ENCODE results near the gene CEP70. TPM values are rescaled to one million over a fixed set of nuclear protein-coding genes. Genes with fewer than 3 reads are reported as not detected.

Gene CEP70
- total and polyA plus RNA-seq, 10 of the 15 experiments (the other 5 are each of a cell fraction or from before 2014, with no cell fraction given): 1.4 to 9.3 (median 2.2) TPM

DNA sequence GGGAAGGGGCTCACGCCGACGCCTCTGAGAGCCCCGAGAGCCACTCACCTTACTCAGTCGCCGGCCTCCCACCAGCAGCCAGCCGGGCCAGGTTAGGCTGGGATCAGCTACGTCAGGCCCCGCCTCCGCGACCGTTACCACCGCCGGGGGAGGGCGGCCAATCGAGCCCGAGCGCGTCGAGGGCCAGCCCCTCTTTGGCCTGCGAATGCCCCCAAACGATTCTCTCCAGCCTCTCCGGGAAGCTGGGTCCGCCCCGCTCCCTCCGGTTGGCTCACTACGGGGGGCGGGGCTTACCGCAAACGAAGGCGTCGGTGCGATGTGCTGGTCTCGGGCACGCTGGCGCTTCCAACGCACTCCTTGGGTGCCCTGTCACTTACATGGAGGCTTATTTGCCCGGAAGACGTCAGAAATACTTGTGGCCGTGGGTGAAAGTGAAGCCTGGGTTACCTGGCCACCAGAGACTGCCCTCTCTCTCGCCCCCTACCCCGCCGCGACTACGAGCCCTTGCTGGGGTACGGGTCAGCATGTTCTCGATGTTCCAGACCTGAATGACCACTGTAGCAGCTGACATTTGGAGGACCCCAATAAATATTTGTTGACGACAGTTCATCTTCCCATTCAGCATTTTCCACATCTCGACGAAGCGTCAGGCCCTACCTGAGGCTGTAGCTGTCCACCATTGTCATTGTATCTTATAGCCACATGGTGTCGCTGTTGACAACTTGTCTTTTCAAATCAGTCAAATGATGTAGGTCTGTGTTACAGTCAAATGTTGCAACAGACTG lies at the start of gene CEP70 (continued):
- TF ChIP-seq RELB (IDR thresholded peaks at IDR 0.05; ENCODE audit: low read depth): peak; percentile 52; the same call in 1 of the 2 replicates
- TF ChIP-seq EGR1 (IDR thresholded peaks at IDR 0.05; ENCODE audit: borderline replicate concordance in 1 of 2, low read depth in 2 of 2, low read length in 2 of 2): no peak
- no peak for TF ChIP-seq KAT2A (conservative IDR thresholded peaks at IDR 0.05; ENCODE audit: control insufficient read depth, low read depth, low read length)
- TF ChIP-seq MTA3 (IDR thresholded peaks at IDR 0.05; ENCODE audit: borderline replicate concordance, low read length): no peak
- 0 out of 2 replicates have a peak, but pooled peaks have one; percentile 15 for TF ChIP-seq E2F4 (IDR thresholded peaks at IDR 0.05; ENCODE audit: low read depth, low read length)
- TF ChIP-seq RCOR1 (conservative IDR thresholded peaks at IDR 0.05; ENCODE audit: low read depth, low read length): no peak
- peak; percentile 62 for TF ChIP-seq DPF2 (IDR thresholded peaks at IDR 0.05)
- TF ChIP-seq TARDBP (IDR thresholded peaks at IDR 0.05; ENCODE audit: borderline replicate concordance): no peak
- TF ChIP-seq CBFB (IDR thresholded peaks at IDR 0.05; ENCODE audit: low read depth): no peak
- no peak for TF ChIP-seq PML (IDR thresholded peaks at IDR 0.05; ENCODE audit: low read length)
- no peak for TF ChIP-seq HCFC1 (IDR thresholded peaks at IDR 0.05; ENCODE audit: low read length)
- peak; percentile 91 for TF ChIP-seq RAD21 (IDR thresholded peaks at IDR 0.05; ENCODE audit: insufficient read depth, low read depth, low read length)
- no peak for TF ChIP-seq FOXK2 (IDR thresholded peaks at IDR 0.05)
- no peak for TF ChIP-seq EED (IDR thresholded peaks at IDR 0.05; ENCODE audit: low read depth)
- no peak for TF ChIP-seq CHD1 (IDR thresholded peaks at IDR 0.05; ENCODE audit: low read depth, low read length)
- TF ChIP-seq PAX8 (IDR thresholded peaks at IDR 0.05): no peak
- no peak for TF ChIP-seq TCF3 (IDR thresholded peaks at IDR 0.05; ENCODE audit: borderline replicate concordance, insufficient read depth, low read depth, low read length)
- TF ChIP-seq BACH1 (IDR thresholded peaks at IDR 0.05; ENCODE audit: borderline replicate concordance): no peak
- no peak for TF ChIP-seq BCL11A (IDR thresholded peaks at IDR 0.05; ENCODE audit: low read depth, low read length)
- no peak for TF ChIP-seq ZZZ3 (IDR thresholded peaks at IDR 0.05; ENCODE audit: control insufficient read depth, insufficient read length, low read depth)
- TF ChIP-seq ETV6 (conservative IDR thresholded peaks at IDR 0.05 in 1 of 2, IDR thresholded peaks at IDR 0.05 in 1 of 2; ENCODE audit: borderline replicate concordance in 1 of 2, low read depth in 1 of 2): no peak
- peak; percentile 22; the same call in 1 of the 2 replicates for TF ChIP-seq CREM (IDR thresholded peaks at IDR 0.05; ENCODE audit: low read depth)
- TF ChIP-seq ZNF384 (IDR thresholded peaks at IDR 0.05; ENCODE audit: borderline replicate concordance, low read depth, low read length): 0 out of 2 replicates have a peak, but pooled peaks have one; percentile 5
- TF ChIP-seq, protein P1, sequence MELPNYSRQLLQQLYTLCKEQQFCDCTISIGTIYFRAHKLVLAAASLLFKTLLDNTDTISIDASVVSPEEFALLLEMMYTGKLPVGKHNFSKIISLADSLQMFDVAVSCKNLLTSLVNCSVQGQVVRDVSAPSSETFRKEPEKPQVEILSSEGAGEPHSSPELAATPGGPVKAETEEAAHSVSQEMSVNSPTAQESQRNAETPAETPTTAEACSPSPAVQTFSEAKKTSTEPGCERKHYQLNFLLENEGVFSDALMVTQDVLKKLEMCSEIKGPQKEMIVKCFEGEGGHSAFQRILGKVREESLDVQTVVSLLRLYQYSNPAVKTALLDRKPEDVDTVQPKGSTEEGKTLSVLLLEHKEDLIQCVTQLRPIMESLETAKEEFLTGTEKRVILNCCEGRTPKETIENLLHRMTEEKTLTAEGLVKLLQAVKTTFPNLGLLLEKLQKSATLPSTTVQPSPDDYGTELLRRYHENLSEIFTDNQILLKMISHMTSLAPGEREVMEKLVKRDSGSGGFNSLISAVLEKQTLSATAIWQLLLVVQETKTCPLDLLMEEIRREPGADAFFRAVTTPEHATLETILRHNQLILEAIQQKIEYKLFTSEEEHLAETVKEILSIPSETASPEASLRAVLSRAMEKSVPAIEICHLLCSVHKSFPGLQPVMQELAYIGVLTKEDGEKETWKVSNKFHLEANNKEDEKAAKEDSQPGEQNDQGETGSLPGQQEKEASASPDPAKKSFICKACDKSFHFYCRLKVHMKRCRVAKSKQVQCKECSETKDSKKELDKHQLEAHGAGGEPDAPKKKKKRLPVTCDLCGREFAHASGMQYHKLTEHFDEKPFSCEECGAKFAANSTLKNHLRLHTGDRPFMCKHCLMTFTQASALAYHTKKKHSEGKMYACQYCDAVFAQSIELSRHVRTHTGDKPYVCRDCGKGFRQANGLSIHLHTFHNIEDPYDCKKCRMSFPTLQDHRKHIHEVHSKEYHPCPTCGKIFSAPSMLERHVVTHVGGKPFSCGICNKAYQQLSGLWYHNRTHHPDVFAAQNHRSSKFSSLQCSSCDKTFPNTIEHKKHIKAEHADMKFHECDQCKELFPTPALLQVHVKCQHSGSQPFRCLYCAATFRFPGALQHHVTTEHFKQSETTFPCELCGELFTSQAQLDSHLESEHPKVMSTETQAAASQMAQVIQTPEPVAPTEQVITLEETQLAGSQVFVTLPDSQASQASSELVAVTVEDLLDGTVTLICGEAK (IDR thresholded peaks at IDR 0.05; ENCODE audit: borderline replicate concordance): no peak

Data from GM12878 (cell line).